Stimulated activated CD4-positive, alpha-beta T cell treated with anti-CD3 and anti-CD28 coated beads, Interleukin-4, amount 100 ng/mL, for 1 hour (primary cell): ENCODE results near the gene PHKG2.

Experiments
- DNase-seq: peaks from one replicate; pipeline ENCODE4 v3.0.0-alpha.2; 2020

Gene PHKG2

GRCh38 chr16:30728899-30729672 lies 19.1 kb upstream of the PHKG2 start:
- no peak for DNase-seq

DNA sequence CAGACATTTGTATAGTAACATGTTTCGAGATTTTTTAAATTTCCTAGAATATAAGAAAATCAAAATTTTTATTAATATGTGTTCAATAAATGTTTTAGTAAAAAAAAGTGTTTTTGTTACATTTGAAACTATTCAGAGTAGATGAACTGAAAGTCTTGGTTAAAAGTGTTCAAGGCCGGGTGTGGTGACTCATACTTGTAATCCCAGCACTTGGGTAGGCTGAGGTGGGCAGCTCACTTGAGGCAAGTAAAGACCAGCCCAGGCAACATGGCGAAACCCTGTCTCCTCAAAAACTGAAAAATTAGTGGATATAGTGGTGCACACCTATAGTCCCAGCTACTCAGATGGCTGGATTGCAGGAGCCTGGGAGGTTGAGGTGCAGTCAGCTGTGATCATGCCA lies 16.8 kb upstream of the PHKG2 start:
- DNase-seq = no peak

DNA sequence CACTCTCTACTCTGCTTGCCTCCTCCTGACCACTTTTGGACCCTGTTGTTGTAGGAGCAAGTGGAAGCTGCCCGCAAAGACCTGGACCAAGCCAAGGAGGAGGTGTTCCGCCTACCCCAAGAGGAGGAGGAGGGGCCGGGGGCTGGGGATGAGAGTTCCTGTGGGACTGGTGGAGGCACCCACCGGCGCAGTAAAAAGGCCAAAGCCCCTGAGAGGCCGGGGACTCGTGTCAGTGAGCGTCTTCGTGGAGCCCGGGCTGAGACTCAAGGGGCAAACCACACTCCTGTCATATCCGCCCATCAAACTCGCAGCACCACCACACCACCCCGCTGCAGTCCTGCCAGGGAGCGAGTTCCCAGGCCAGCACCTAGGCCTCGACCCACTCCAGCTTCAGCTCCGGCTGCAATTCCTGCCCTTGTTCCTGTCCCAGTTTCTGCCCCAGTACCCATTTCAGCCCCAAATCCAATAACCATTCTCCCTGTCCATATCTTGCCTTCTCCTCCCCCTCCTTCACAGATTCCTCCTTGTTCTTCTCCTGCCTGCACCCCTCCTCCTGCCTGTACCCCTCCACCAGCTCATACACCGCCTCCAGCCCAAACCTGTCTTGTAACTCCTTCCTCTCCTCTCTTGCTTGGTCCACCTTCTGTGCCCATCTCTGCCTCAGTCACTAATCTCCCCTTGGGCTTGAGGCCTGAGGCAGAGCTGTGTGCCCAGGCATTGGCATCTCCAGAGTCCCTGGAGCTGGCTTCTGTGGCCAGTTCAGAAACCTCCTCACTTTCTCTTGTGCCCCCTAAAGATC lies 11.0 kb upstream of the PHKG2 start:
- no peak for DNase-seq

GRCh38 chr16:30737794-30738648 lies 10.2 kb upstream of the PHKG2 start:
- no peak for DNase-seq

DNA sequence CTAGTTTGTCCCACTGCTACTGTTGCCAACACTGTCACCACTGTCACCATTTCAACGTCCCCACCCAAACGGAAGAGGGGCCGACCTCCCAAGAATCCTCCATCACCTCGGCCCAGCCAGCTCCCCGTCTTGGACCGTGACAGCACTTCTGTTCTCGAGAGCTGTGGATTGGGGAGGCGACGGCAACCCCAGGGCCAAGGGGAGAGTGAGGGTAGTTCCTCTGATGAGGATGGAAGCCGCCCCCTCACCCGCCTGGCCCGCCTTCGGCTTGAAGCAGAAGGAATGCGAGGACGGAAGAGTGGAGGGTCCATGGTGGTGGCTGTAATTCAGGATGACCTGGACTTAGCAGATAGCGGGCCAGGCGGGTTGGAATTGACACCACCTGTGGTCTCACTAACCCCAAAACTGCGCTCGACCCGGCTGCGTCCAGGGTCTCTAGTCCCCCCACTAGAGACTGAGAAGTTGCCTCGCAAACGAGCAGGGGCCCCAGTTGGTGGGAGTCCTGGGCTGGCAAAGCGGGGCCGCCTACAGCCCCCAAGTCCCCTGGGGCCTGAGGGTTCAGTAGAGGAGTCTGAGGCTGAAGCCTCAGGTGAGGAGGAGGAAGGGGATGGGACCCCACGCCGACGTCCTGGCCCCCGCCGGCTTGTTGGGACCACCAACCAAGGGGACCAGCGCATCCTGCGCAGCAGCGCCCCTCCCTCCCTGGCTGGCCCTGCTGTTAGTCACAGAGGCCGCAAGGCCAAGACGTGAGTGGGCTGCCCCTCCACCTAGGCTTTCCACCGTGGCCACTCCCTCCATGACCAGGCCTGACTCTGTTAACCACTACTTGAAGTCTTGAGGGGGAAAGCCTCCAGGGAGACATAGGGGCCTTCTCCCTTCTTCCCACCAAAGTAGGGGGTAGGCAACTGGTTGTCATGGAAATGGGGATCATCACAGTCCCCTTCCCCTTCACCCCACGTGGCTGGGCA lies 9.0 kb upstream of the PHKG2 start:
- DNase-seq = no peak

DNA sequence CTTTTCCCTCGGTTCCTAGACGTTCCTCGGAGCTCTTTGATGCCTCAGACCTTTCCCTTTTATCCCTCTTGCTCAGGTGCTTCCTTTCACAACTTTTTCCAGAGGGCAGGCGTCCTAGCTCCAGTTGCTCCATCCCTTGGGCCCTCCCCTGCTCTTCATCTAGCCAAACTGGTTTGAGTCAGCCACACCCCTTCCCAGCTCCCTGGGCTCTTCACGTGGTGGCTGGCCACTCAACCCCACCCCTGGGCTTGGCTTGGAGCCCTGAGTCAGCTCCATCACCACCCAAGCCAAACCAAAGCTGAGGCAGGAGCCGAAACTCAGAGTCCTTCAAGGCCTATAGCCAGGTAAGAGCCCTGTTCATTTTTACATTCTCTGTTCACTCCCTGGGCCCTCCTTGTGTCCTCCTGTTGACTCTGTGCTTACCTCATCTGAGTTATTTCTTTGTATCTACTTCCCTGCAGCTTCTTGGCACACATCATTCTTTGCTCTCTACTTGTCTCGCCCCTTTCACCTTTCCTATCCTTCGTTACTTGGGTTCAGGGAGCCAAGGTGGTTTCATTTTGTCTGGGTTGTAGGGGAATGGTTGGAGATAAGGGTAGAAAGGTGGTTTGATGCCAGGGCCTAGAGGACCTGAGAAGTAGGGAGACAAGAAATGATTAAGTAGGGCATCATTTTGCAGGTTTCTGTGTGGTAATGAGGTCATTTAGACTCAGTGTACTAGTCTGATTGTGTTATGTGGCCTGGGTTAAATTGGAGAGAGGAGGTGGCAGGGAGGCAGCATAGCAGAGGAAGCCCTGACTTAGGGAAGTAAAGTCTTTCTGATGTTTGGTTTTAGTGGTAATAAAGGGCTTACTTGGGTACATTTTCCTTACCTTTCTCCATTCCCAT lies 7.6 kb upstream of the PHKG2 start:
- no peak for DNase-seq

- DNase-seq = no peak
Observed at GRCh38 chr16:30741461-30741914, 6.7 kb upstream of the PHKG2 start.

DNA sequence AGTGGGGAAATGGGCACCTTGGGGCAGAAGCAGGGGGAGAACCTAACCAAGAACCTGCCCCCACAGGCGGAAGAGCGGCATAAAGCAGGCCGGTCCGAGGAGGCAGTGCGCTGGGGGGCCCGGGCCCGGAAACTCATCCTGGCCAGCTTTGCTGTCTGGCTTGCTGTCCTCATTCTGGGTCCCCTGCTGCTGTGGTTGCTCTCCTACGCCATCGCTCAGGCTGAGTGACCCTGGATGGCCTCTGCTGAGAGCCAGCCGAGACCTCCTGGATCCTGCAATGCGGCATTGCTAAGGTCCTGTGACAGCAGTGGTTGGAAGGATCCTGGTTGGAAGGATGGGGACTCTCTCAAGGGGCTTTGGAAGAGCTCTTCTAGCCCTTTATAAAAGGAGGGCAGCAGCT lies 4.5 kb upstream of the PHKG2 start:
- DNase-seq = no peak

DNA sequence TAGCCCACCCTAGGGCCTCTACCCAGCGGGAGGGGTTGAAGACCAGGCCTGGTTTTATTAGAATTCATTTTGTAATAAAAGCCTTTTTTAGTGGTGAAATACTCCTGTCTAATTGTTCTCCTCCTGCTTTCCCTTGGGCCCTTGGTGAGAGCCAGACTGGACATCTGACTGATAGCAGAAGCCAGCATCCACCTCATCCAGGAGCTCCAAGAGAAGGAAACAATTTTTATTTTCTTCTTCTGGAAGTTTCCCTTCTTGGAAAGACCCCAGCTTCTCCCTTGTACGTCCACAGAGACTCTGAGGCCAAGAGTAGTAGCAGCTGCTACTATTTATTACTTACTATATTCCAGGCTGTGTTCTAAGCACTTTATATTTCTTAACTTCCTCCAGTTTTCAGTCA lies 4.0 kb upstream of the PHKG2 start:
- no peak for DNase-seq

DNA sequence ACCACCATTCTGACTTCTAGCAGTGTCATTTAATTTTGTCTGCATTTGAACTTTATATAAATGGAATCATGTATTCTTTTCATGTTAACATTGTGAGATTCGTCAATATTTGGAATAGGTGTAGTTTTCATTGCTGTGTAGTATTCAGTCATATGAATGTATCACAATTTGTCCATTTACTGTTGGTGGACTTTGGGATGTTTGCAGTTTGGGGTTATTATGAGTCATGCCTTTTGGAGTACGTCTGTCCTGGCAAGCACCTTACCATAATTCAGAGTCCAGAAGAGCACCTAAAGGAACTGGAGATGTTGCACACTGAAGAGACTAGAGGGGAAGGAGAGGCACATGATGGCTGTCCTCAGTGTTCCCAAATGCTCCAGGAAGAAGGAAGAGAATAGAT lies 3.1 kb upstream of the PHKG2 start:
- DNase-seq = no peak

DNA sequence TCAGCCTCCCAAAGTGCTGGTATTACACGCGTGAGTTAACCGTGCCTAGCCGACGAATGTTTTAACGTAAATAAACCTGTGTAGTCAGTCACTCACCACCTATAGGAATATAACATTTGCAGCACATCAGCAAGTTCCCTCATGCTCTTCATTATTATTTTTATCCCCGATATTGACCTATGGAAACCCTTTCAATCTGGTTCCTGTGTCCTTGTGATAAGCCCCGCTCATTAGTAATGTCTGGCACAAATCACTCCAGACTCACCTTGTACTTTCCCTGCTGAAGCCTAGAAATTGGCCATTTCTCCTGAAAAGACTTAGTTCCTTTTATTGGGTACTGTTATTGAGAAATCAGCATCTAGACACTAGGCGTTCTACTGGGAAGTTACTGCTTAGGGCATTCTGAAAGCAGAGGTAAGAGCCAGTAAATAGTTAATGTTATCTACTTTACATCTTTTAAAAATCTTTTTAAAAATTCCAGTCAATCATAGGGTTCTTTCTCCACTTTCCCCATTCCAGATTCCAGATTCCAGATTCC lies 1.5 kb upstream of the PHKG2 start:
- no peak for DNase-seq

- no peak for DNase-seq
Observed at GRCh38 chr16:30747331-30747730, 894 bp upstream of the PHKG2 start.

DNA sequence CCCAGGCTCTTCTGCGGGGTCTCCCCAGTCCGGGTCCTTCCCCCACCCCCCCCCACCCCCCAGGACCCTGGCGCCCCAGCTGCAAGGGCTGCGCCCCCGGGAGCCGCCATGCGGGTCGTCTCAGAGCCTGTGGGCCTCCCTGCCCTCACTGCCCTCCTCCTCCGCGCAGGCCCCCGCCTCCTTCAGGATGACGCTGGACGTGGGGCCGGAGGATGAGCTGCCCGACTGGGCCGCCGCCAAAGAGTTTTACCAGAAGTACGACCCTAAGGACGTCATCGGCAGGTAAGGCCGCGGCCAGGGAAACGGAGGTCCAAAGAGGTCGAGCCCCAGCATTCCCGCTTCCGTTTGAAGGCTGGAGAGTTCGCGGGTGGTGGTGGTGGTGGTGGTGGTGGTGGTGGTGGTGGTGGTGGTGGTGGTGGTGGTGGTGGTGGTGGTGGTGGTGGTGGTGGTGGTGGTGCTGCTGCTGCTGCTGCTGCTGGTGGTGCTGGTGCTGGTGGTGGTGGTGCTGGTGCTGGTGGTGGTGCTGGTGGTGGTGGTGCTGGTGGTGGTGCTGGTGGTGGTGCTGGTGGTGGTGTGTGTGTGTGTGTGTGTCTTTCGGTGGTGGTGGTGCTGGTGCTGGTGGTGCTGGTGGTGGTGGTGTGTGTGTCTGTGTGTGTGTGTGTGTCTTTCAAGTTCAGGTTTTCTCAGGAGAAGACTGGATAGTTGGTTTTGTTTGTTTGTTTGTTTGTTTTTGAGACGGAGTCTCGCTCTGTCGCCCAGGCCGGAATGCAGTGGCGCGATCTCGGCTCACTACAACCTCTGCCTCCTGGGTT lies 615 bp downstream of the PHKG2 start:
- DNase-seq = no peak

DNA sequence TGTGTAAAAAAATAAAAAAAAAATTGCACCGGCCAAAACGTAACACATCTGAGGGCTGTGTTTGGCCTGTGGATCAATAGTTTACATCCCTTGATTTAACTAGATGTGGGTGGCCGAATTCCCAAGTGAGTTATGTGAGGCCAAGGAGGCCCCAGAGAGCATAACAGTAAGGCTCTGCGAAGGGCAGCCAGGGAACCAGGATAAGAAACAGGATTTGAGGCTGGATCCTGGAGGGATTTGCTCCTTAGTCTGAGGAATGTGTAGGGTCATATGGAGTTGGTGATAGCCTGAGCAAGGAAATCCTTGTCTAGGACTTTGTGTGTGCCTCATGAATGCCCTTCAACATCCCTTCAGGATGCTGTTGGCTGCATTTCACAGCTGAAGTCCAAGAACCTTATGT lies 2.0 kb downstream of the PHKG2 start:
- DNase-seq = no peak

GRCh38 chr16:30750876-30751465 lies 2.7 kb downstream of the PHKG2 start:
- no peak for DNase-seq

GRCh38 chr16:30753596-30753995 lies 5.4 kb downstream of the PHKG2 start:
- DNase-seq = no peak

- no peak for DNase-seq
Observed at GRCh38 chr16:30755955-30756780, 7.9 kb downstream of the PHKG2 start.

DNA sequence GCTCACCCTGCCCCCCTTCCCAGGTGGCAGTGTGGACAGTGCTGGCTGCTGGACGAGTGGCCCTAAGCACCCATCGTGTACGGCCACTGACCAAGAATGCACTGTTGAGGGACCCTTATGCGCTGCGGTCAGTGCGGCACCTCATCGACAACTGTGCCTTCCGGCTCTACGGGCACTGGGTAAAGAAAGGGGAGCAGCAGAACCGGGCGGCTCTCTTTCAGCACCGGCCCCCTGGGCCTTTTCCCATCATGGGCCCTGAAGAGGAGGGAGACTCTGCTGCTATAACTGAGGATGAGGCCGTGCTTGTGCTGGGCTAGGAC lies 8.5 kb downstream of the PHKG2 start:
- DNase-seq = no peak

GRCh38 chr16:30757316-30757715 lies 9.1 kb downstream of the PHKG2 start:
- no peak for DNase-seq
